ENCODE measurements around the gene OOSP2. TPM values are rescaled to one million over a fixed set of nuclear protein-coding genes. Genes with fewer than 3 reads are reported as not detected.
"Not testable (repeated sequence)": the region's sequence is repeated elsewhere in the genome, so short reads cannot be mapped to it uniquely, and the experiment has no call there.

The OOSP2 gene
- total RNA-seq, 1 donor from 2014 or later, result not detected

GRCh38 chr11:60003729-60004128, 36.5 kb upstream of the OOSP2 start:
- no peak for DNase-seq
- Histone ChIP-seq H3K4me1 (no peaks in the 10 kb centered on the region), H3K36me3 (no peaks in the 10 kb centered on the region), H3K4me3 (no peak overlapping the region), H3K9me3 (replicated peaks) (peaks cover 6% of the 10 kb centered on the region), H3K27ac (replicated peaks) (no peak overlapping the region), H3K27me3 (ENCODE audit: low read depth) (no peaks in the 10 kb centered on the region)
- TF ChIP-seq CTCF (IDR thresholded peaks at IDR 0.05; ENCODE audit: borderline replicate concordance), result no peak
- intact Hi-C loops (cut with micrococcal nuclease), result no loop called here

GRCh38 chr11:60005360-60005759, 34.8 kb upstream of the OOSP2 start:
- no peaks in the 10 kb centered on the region for H3K9me3 ChIP-seq (replicated peaks)
- H3K36me3 ChIP-seq, result no peaks in the 10 kb centered on the region
- intact Hi-C loops (cut with micrococcal nuclease), result no loop called here
- no peaks in the 10 kb centered on the region for H3K4me1 ChIP-seq
- no peak overlapping the region for H3K27ac ChIP-seq (replicated peaks)
- H3K4me3 ChIP-seq, result no peak overlapping the region
- no peaks in the 10 kb centered on the region for H3K27me3 ChIP-seq (ENCODE audit: low read depth)
- no peak for TF ChIP-seq CTCF (IDR thresholded peaks at IDR 0.05; ENCODE audit: borderline replicate concordance)
- no peak for DNase-seq

- no peaks in the 10 kb centered on the region for H3K9me3 ChIP-seq (replicated peaks)
- H3K27me3 ChIP-seq (ENCODE audit: low read depth), result no peaks in the 10 kb centered on the region
- no peaks in the 10 kb centered on the region for H3K36me3 ChIP-seq
- no peak for DNase-seq
- H3K4me3 ChIP-seq, result no peak within 1 kb of the TSS
- no peak within 1 kb of the TSS for H3K27ac ChIP-seq (replicated peaks)
- intact Hi-C loops (cut with micrococcal nuclease), result no loop called here
- H3K4me1 ChIP-seq, result no peaks in the 10 kb centered on the region
- no peak for TF ChIP-seq CTCF (IDR thresholded peaks at IDR 0.05; ENCODE audit: borderline replicate concordance)
Observed at GRCh38 chr11:60016881-60017280, 23.3 kb upstream of the OOSP2 start, which contains the start of gene OOSP4B. Gene OOSP4B, plus strand, starts transcription at chr11:60017181.

- Histone ChIP-seq H3K27me3 (ENCODE audit: low read depth) (no peaks in the 10 kb centered on the region), H3K4me3 (no peak overlapping the region), H3K27ac (replicated peaks) (no peak overlapping the region), H3K9me3 (replicated peaks) (no peaks in the 10 kb centered on the region), H3K36me3 (no peaks in the 10 kb centered on the region), H3K4me1 (no peaks in the 10 kb centered on the region)
- DNase-seq, result no peak
- intact Hi-C loops (cut with micrococcal nuclease), result no loop called here
- TF ChIP-seq CTCF (IDR thresholded peaks at IDR 0.05; ENCODE audit: borderline replicate concordance), result no peak
Observed at GRCh38 chr11:60018058-60018457, 22.2 kb upstream of the OOSP2 start.

- H3K27ac ChIP-seq (replicated peaks); DNase-seq; H3K4me3 ChIP-seq; H3K4me1 ChIP-seq; H3K36me3 ChIP-seq; H3K9me3 ChIP-seq (replicated peaks); H3K27me3 ChIP-seq (ENCODE audit: low read depth); intact Hi-C loops (cut with micrococcal nuclease): not testable (repeated sequence)
Observed at GRCh38 chr11:60020376-60020775, 19.8 kb upstream of the OOSP2 start.

- no peak for TF ChIP-seq CTCF (IDR thresholded peaks at IDR 0.05; ENCODE audit: borderline replicate concordance)
- H3K4me1 ChIP-seq, result no peaks in the 10 kb centered on the region
- H3K27me3 ChIP-seq (ENCODE audit: low read depth), result no peaks in the 10 kb centered on the region
- H3K4me3 ChIP-seq, result no peak overlapping the region
- H3K36me3 ChIP-seq, result no peaks in the 10 kb centered on the region
- no peak for DNase-seq
- no peak overlapping the region for H3K27ac ChIP-seq (replicated peaks)
- no peaks in the 10 kb centered on the region for H3K9me3 ChIP-seq (replicated peaks)
- intact Hi-C loops (cut with micrococcal nuclease), result no loop called here
Observed at GRCh38 chr11:60029015-60029632, 11.1 kb upstream of the OOSP2 start.

- intact Hi-C loops (cut with micrococcal nuclease); DNase-seq; H3K27me3 ChIP-seq (ENCODE audit: low read depth); H3K4me3 ChIP-seq; H3K9me3 ChIP-seq (replicated peaks); H3K27ac ChIP-seq (replicated peaks); H3K36me3 ChIP-seq; H3K4me1 ChIP-seq: not testable (repeated sequence)
Observed at GRCh38 chr11:60050422-60050821, 10.2 kb downstream of the OOSP2 start.

GRCh38 chr11:60050839-60051238, 10.6 kb downstream of the OOSP2 start:
- H3K27ac ChIP-seq (replicated peaks); H3K27me3 ChIP-seq (ENCODE audit: low read depth); H3K4me1 ChIP-seq; intact Hi-C loops (cut with micrococcal nuclease); H3K9me3 ChIP-seq (replicated peaks); H3K4me3 ChIP-seq; DNase-seq; H3K36me3 ChIP-seq: not testable (repeated sequence)
